DMS153 treated with DMSO at 0.1 percent for 48 hours (cell line): ENCODE measurements around the gene CUL7.
"Not testable (repeated sequence)": the region's sequence is repeated elsewhere in the genome, so short reads cannot be mapped to it uniquely, and the experiment has no call there.

ENCODE experiments used
- DNase-seq: peaks from one replicate; lab custom pipeline; 2025; ENCODE audit not compliant: unreplicated experiment; lab: John Stamatoyannopoulos, UW

CUL7 gene

DNA sequence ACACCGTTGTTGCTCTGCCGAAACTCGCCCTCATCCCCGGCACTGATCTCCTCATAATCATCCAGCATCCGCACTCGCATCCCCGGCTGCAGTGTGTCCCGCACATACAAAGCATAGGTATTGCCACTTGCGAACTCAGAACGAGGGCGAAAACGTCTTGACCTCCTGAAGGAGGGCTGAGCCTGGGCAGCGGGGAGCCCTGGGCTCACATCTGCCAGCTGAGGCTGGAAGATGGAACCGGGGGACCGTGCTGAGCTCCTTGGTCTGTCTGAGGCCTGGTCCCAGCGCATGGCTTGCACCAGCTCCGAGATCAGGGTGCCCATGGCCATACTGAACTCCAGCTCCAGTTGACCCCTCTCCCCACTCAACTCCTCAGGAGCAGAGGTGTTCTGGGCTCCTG is 2.7 kb downstream of the CUL7 start:
- DNase-seq = no peak

GRCh38 chr6:43047998-43048397 is 5.7 kb downstream of the CUL7 start:
- DNase-seq = no peak

GRCh38 chr6:43045371-43045930 is 8.2 kb downstream of the CUL7 start:
- DNase-seq = no peak

DNA sequence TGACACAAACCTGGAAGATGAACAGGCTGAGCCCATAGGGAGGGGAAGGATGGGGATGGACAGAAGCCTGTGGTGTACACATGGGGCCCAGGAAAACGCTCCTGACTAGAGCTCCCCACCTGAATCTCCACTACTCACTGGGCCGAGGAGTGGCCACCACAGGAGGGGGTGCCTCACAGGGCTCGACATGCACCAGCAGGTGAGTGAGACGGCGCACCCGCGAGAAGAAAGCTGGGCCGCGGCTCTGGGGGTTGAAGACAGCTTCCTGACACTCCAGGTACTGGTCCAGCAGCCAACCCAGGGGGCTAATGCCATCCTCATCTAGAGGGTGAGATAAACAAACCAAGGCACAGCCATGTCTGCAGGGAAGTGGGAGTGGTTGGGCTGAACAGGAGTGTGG is 10.3 kb downstream of the CUL7 start:
- no peak for DNase-seq

- DNase-seq = not testable (repeated sequence)
These were observed 12.2 kb downstream of the CUL7 start for GRCh38 chr6:43041475-43041874.

DNA sequence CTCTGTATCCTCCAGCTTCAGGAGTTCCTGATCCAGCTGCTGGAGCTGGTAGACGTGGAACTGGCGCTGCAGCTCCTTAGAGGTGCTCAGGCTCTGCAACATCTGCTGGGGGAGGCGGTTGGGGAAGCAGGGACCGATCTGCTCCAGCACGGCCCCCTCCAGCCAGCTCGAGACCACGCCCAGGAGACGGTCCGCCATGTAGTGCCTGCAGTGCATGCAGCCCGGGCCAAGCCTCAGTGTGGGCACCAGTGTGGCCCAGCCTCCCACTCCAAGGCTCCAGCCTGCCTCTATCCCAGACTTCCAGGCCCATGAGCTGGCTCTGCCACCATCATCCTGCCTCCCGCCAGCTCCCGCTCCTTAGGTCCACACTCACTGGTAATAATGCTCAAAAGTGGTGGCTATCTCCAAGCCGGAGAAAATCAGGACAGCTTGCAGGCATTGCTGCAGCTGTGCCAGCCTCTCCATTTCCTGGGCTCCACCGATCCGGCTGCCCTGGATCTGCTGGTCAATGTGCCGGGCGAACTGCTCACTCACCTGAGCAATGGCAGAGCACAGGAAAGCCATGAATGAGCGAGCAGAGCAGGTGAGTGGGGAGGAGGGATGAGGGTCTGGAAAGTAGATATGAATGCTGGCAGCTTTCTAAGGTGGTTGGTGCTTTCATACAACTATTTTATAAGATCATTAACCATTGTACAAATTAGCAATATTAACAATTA is 13.0 kb downstream of the CUL7 start:
- DNase-seq = no peak

DNA sequence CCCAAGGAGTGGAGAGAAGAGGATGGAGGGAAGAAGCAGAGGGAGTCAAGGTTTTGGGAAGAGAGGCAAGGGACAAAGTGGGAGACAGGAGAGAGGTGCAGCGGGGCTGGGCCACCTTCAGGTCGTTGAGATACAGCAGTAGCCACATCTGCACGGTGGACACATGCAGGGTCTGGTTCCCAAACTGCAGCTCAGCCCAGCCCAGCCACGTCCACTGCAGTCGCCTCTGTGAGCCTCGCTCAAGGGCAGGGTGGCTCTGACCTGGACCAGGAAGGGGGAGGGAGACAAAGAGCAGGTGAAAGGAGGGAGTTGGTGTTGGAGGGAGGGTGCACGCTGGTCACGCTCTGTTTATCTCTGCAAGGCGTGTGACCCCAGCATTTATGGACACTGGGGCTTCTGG is 14.9 kb downstream of the CUL7 start:
- DNase-seq = no peak

- no peak for DNase-seq
These were observed 15.9 kb downstream of the CUL7 start for GRCh38 chr6:43037706-43038105.

GRCh38 chr6:43037197-43037596 is 16.5 kb downstream of the CUL7 start:
- no peak for DNase-seq

DNA sequence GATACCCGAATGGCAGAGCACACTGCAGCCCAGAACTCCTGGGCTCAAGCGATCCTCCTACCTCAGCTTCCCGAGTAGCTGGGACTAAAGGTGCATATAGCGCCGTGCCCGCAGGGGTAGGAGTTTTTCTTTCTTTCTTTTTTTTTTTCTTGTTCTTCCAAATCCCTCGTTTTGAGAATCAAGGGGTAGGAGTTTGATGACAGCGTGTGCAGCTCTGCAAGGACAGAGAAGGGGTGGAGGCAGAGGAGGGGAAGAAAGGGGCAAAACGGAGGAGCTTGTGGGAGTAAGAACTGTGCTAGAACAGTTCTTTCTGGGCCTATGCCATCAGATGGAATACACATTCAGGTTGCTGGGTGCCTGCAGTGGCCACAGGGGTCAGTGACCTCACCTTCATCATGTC is 16.9 kb downstream of the CUL7 start:
- no peak for DNase-seq

DNA sequence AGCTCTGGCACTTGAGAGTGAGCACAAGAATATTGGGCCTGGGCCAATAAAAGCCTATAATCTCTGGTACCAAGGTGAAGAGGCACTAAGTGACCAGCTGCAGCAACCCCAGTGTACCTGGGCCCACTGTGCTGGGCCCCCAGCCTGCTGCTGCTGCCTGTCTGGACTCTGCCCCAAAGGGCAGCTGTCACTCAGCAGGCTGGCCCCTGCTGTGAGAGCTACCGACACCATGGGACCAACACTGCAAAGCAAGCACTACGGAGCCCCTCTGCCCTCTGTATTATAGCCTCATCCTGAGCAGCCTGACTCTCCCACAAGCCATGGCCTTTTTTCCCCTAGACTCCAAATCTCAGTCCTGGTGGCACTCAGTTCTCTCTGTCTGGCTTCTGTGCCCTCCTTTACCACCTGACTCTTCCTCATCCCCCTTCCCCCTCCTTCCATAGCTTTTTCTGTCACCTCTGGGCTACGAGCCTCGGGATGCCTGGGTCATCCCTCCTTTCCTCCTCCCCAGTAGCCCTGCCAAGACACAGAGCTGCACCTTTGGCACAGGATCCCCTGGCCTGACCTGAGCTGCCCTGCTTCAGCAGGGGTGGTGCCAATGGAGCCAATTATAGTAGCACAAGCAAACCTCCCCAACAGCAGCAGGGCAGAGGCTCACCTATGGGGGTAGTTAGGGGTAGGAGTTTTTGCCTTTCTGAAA is 18.0 kb downstream of the CUL7 start:
- DNase-seq = no peak

GRCh38 chr6:43034190-43034525 is 19.5 kb downstream of the CUL7 start:
- no peak for DNase-seq

DNA sequence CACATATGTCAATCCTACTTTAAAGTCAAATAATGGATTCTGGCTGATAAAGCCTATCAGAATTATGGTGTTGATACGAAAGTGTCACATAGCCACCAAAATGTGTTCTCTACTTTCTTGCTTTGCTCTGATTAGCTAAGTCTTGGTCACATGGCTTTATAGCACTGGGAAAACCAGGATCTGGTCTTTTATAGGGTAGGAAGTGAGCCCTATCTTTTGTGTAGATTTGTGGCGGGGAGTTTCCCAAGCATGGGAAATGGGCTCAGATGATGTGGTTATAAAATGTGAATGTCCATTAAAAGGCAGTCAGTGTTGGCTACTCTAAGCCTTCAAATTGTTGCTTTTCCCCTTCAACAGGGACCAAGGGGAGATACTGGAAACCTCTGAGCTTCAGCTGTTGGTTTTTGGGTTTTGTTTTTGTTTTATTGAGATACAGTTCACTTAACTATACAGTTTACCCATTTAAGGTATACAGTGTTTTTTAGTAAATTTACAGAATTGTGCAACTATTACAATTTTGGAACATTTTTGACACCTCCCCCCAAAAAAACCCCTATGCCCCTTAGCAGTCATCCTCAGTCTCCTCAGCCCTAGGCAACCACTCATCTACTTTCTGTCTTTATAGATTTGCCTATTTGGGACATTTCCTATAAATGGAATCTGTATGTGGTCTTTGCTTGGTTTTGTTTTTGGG is 20.0 kb downstream of the CUL7 start:
- DNase-seq = no peak

DNA sequence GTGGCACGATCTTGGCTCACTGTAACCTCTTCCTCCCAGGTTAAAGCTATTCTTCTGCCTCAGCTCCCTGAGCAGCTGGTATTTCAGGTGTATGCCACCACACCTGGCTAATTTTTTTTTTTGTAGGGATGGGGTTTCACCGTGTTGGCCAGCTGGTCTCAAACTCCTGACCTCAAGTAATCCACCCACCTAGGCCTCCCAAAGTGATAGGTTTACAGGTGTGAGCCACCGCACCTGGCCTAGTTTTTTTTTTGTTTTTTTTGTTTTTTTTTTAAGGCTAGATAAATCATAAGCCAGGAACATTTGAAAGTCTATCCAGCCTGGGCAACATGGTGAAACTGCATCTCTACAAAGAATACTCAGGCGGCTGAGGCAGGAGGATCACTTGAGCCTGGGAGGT is 21.3 kb downstream of the CUL7 start:
- no peak for DNase-seq

GRCh38 chr6:43029120-43029519 is 24.5 kb downstream of the CUL7 start:
- DNase-seq = no peak

GRCh38 chr6:43026365-43026764 is 27.3 kb downstream of the CUL7 start:
- DNase-seq = no peak

DNA sequence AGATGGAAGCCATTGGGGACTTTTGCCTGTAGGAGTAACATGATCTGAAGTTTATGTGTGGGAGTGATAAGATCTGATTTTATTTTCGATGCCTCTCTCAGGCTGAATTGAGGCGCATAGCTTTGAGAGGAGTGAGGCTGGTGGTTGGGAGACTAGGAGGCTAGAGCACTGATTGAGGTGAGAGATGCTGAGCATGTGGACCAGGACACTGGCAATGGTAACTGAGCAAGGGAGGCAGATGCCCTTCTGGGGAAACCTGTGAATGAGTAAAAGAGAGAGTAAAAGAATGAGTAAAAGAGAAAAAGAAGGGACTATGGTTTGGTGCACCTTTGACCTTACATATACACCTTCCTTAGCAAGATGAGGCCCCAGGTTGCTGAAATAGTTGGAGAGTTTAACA is 29.2 kb downstream of the CUL7 start:
- no peak for DNase-seq

DNA sequence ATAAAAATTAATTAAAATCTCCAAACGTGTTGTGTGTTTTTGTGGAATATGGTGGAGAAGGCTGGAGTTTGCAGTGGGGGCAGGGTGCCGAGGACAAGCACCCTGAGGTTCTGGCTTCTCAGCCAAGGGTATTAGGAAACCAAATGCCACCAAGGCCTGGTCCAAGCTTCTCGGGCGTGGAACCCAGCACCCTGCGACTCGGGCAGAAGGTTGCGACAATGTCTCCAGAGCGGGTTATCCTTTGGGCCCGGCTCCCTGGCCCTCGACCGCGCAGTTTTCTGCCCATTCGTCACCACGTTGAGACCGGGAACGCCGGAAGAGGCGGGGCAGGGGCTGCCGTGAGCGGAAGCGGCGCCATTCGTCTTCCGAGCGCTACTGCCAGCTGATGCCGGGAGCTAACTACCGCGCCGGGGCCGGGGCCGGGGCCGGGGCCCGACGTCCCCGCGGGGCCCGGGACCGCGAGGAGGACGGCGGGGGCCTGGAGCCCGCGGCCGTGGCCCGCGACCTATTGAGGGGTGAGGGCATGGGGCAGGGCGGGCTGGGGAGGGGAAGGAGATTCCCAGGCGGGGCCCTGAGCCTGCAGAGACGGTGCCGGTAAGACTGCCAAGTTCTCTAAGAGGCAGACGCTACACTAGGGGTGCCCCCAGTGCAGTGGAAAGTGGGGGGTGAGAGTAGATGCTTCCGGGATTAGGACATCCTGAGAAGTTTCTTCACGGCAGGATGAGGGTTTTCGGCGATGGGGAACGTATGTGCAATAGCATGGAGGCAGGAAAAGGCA is 32.2 kb downstream of the CUL7 start, which contains the start of gene RRP36:
Gene RRP36, plus strand, starts transcription at position 354 of the 778 bp plus-strand sequence. Its CDS starts 32 bp downstream, at position 386.
- DNase-seq = peak; percentile 37

GRCh38 chr6:43020847-43021246 is 32.8 kb downstream of the CUL7 start:
- DNase-seq = no peak

DNA sequence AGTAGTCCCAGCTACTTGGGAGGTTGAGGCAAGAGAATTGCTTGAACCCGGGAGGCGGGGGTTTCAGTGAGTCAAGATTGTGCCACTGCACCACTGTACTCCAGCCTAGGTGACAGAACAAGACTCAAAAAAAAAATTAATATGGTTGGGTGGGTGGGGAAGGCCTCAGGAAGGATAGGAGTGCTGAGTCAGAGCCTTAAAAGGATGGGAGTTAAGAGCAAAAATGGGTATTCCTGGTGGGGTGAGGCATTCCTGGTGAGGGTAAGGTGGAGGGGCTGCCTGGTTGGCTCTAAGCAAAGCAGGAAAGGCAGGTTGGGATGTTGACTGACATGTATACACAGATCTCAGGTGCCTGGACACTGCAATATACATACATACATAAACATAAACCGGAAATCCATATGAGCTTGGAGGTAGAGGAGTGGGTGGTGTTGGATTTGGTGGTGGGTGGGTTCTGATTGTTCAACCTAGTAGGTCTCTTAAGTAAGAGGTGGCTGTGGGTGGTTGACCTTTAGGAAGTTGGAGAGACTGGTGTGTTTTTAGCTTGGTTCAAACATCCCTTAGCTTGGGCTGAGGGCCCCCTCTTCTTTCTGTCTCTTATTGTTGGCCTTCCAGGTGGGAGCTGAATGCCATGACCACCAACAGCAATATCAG is 33.5 kb downstream of the CUL7 start:
- DNase-seq = no peak

DNA sequence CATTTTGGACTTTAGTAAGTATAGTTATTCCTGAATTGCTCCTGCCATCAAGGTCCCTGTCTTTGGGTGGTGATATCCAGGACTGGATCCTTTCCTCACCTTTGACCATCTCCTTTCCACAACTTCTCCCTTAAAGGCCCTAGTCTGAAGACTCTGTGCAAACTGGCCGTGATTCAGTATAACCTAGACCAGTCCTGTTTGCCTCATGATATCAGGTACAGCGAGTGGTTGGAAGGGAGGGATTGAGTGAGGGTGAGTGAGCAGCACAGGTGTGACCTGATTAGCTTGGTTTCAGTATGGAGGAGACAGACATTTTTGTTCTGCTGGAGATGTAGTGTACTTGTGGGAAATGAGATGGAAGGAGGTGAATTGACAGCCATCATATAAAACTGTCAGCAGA is 34.5 kb downstream of the CUL7 start:
- DNase-seq = no peak
